Posterior cingulate gyrus (tissue), 11 donors: ENCODE measurements around the gene HDAC7.

Experiments
- DNase-seq, 10 donors: peaks; one replicate each; pipeline versions ENCODE4 v3.0.0 to v3.0.0-alpha.2; 2020 to 2021; ENCODE audit warnings: mixed read lengths in 3 of 10
- intact Hi-C: fragments of 100-400 bp; cut with DNase I; formaldehyde crosslinking; loops from one replicate; pipeline ENCODE4 v1.15.1; 2023

The HDAC7 gene

DNA sequence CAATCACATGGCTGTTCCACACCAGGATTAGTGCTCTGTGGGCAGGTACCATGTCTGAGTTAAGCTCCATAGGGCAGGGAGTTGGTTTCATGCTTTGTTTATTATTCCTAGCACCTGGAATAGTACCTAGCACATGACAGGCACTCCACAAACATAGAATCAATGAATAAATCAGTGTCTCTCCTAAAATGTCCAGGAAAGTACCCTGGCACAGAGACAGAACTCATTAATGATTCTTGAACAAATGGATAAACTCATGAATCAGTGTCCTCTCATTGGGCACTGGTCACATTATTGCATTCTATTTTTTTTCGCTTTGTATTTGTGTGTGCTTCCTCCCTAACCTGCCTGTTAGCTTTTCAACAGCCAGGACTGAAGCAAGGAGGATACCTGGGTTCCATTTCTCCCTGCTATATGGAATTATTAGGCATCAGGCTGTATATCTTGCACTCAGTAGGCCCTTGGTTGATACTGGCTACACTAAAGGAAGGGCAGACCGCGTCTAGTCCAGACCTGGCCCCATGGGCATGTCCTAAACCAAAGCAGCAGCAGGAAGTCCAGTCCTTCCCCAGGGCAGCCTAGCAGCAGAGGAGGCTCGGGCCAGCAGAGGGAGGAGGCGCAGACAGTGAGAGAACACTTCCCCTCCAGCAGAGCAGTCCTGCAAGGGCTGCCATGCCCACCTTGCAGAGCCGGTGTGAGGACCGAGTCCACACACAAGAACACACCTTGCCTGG is 18.4 kb downstream of the HDAC7 start:
- peak in 2 of 10 donors; percentile 75 to 82 for DNase-seq
- intact Hi-C loops, result no loop called here

DNA sequence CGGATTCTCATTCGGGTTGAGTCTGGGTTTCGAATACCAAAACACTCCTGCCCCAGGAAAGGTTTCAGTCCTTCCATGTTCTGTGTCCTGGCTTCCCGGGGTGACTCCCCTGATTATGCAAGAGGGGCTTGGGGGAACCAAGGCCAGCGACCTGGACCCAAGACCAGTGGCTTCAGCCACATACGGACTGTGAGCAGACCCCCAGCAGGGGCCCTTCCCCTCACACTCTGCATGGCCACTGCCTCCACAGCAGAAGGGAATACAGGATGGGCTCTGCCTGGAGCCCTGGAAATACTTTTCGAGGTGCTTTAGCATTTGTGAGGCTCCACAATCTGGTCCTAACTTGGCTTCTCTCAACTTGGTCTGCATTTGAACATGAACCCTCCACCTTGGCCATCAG is 19.1 kb downstream of the HDAC7 start:
- intact Hi-C loops, result no loop called here
- DNase-seq, result peak in 1 of 10 donors; percentile 59

DNA sequence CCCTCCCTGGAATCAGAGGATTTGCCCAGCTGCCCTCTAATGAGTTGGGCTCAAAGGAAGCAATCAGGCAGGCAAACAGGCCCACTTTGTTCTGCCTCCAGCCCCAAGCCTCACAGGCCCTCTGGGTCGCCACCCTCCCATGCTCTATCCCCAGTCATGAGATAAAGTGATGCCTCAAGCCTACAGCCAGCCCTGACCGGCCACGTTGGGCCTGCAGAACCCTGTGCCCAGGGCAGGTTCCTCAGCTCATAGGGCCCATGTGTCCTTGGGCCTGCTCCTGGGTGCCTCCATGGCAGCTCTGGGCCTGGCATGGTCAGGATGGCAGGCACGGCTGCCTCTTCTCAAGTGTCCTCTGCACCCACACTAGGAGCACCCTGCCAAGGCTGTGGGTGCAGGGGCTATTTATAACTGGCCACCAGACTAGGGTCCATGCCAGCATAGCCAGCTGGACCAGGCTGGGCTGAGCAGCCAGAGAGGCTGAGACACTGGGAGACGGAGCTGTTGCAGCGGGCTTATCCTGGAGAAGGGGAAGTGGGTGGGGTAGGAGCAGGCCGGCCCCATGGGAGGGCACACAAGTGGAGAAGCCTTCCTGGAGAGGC is 20.2 kb downstream of the HDAC7 start:
- intact Hi-C loops, result no loop called here
- DNase-seq, result peak in 8 of 10 donors; percentile 50 to 96 (median 60)

DNA sequence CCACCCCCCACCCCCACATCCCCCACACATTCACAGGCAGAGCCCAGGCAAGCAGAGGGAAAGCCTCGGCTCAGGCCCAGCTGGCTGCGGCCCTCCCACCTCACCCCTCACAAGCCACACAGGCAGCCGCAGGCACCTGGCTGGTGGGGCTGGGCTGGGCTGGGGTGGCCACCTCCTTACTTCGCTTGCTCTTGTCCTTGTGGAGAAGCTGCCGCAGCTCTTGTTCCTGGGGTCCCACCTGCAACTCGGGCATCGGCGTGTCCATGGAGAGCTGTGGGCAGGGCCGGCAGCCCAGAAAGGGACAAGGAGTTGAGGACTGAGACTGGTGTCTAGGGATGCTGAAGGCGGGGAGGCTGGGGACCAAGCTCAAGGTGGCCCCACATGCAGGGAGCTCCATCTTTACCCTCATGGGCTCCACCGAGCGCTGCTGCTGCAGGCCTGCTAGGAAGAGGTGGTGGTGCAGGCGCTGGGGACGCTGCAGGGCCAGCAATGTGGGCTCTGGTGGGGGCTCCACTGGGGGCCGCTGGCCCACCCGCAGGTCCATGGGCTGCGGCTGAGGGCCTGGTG is 21.2 kb downstream of the HDAC7 start:
- no peak for DNase-seq

DNA sequence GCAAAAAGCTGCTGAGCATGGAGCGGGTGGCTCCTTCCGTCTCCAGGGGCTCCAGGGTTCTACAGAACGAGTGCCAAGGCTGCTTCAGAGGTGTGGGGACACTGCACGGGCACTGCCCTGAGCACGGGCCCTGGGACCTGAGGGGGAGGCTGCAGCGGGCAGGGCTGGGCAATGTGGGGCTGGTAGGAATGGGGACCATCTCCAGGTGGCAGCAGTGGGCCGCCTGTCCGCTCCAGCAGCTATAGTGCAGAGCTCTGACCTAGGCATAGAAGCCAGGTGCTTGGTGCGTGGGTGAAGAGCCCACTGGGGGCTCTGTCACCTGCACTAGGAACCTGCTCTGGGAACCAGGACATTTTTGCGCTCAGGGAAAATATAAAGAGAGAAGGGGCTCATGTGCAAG is 22.3 kb downstream of the HDAC7 start:
- DNase-seq, result peak in 4 of 10 donors; percentile 53 to 80 (median 61)
- intact Hi-C loops, result loop anchor here (2.0 kb wide), 1 partner anchor 41 kb away; no protein-coding TSS in a partner anchor

More for the DNA sequence above, 21.2 kb downstream of the HDAC7 start:
- intact Hi-C loops, result no loop called here

DNA sequence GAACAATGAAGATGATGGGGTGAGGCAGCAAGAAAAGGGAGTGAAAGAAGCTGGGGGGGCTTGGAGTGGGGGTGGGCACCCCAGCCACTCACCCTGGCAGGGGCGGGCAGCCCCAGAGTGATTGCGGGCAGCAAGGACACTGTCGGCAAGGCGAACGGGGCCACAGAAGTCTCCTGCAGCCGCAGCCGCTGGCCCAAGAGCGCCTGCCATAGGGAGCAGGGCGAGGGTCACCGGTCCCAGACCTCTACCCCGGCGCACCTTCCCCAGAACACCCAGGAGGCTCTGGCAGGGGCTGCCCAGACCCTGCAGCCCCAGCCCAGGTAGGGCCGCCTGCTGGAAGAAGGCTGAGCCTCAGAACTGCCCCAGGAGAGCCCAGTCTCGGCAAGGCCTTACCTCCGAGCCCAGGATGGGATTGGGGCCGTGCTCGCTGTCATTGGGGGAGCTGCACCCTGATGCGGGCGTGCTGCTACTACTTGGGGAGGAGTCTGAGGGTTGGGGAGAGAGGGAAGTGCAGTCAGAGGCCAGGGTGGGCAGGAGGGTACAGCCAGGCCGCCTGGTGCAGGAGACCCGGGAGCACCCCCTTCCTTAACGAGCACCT is 23.8 kb downstream of the HDAC7 start:
- intact Hi-C loops, result loop anchor here (2.0 kb wide), 1 partner anchor 43 kb away; no protein-coding TSS in a partner anchor
- peak in 2 of 10 donors; percentile 64 to 73 for DNase-seq

DNA sequence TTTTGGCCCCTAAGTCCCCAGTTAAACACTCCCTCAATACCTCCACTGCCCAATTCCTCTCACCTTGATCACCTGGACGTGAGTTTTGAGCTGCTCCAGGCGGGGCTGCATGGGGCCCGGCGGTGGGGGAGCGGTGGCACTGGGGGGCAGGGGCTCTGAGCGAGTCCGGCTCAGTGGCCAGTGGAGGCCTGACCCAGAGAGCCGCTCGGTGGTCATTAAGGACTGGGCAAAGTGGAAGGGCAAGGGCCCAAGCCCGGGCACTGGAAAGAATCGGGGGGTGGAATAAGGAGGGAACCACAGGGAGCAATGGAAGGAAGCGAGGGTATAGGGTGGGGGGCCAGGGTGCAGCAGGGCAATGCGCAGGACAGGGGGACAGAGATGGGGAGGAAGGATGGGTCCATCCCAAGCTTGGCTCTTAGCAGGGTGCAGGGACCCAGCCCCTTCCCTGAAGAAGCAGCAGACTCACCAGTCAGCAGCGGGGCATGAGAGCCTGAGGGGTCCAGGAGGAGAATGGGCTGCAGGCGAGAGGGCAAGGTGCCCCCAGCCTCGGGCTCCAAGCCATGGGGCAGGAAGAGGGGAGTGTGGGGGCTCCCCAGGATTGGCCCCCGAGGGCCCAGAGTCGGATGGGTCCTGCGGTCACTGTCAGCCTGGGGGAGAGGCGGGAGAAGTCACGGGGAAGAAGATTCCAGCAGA is 24.4 kb downstream of the HDAC7 start:
- intact Hi-C loops, result no loop called here

DNA sequence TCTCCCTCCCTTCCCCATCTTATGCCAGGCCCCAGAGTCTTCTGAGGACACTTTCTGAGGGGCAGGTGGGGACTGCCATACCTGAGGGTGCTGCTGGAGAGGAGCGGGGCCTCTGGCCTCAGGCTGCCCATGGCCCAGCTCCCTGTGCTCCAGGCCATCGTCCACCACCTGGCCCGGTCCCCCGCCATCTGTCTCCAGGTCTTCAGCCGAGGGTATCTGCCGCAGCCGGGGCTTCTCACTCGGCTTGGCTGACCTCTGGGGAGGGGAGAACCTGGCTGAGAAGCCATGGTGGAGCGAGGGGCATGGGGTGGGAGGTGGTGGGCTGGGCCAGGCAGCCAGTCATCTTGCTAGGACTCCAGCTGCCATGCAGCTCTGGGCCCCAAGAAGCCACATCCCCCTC is 25.0 kb downstream of the HDAC7 start:
- intact Hi-C loops, result no loop called here
- peak in 2 of 10 donors; percentile 18 to 79 for DNase-seq

More for the DNA sequence above, 24.4 kb downstream of the HDAC7 start:
- no peak for DNase-seq

DNA sequence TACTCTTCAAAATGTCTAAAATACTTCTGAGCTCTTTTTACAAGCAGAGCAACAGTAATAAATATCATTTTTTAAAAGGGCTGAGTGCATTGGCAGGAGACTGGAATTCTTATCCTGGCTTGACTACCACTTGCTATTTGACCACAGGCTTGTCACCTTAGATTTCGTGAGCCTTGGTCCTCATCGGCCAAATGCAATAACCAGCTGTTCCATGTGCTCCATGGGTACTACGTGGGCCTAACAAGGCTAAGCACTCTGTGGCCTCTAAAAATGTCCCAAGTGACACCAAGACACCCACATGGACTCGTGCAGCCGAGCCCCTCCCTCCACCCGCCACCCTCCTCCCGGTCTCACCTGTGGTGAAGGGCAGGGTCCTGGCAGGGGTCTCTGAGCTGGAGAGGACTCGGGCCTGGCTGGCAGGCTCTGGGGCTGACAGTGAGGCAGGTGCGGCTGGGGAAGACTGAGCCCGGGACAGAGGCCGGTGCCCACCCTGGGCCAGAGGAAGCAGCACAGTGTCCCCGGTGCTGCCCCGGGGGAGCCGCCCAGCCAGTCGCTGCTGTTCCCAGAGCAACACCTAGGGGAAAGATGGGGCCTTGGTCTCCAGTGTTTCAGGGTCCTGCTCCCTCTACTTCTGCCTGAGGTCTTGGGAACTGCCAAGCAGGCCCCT is 26.6 kb downstream of the HDAC7 start:
- peak in 3 of 10 donors; percentile 19 to 49 (median 40) for DNase-seq

DNA sequence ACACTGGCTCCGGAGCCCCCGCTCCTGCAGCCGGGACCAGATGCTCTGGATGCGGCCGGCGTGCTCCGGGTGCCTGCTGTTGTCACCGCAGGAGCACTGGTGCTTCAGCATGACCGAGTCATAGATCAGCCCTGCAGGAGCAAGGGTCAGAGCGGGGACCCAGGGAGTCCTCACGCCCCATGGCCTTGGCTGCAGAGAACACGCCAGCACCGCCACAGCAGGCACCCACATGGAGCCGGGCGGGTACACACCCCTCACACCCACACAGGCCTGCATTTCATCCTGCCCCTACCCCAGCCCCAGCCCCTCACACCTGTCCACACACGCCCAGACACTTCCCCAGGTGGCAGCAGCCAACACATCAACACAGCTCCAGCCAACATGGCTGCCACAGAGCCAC is 27.8 kb downstream of the HDAC7 start:
- DNase-seq, result peak in 3 of 10 donors; percentile 28 to 79 (median 37)
- intact Hi-C loops, result no loop called here

More for the DNA sequence above, 26.6 kb downstream of the HDAC7 start:
- intact Hi-C loops, result no loop called here

DNA sequence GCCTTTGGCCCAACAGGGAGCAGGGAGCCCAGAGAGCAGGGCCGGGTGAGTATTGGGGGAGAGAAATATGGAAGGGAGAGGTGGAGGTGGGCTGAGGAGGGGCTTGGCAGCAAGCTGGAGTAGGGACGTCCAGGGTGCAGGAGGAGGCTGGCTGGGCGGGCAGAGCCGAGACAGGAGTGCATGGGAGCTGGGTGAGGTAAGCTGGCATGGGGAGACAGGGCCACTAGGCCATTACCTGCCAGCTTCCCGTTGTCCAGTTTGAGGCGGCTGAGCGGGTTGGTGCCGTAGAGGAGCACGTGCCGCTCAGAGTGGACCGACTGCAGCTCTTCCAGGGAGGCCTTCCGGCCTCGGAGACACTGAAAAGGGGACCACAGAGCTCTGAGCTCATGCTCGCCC is 28.4 kb downstream of the HDAC7 start:
- intact Hi-C loops, result no loop called here

DNA sequence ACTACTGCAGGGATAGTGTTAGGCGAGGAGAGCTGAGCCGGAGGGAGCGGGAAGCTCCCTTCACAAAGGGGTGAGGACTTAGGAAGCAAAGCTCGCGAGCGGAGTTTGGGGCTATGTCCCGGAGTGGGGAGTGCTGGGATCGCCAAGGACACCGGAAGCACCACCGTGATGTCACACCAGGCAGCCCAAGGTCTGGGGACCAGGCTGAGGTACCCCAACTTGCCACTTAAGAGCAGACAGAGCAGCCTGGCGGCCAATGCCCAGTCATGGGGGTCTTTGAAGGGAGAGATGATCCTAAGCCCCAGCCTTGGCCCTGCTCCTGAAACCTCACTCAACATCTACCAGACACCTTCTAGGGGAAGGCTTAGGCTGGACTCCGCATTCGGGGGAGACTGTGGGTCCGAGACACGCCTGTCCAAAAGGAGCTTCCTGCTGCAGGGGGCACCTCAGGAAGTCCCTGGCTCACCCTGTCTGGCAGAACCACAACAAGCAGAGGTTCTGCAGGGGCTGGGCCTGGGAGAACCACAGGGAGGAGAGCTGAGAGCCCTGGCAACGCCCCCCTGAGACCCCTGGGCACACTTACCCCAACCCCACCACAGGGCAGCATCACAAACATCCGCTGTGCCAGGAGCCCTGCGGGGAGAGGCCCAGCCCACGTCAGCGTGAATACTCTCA is 28.9 kb downstream of the HDAC7 start:
- intact Hi-C loops, result no loop called here
- peak in 3 of 10 donors; percentile 21 to 64 (median 50) for DNase-seq

More for the DNA sequence above, 28.4 kb downstream of the HDAC7 start:
- peak in 2 of 10 donors; percentile 22 to 54 for DNase-seq

DNA sequence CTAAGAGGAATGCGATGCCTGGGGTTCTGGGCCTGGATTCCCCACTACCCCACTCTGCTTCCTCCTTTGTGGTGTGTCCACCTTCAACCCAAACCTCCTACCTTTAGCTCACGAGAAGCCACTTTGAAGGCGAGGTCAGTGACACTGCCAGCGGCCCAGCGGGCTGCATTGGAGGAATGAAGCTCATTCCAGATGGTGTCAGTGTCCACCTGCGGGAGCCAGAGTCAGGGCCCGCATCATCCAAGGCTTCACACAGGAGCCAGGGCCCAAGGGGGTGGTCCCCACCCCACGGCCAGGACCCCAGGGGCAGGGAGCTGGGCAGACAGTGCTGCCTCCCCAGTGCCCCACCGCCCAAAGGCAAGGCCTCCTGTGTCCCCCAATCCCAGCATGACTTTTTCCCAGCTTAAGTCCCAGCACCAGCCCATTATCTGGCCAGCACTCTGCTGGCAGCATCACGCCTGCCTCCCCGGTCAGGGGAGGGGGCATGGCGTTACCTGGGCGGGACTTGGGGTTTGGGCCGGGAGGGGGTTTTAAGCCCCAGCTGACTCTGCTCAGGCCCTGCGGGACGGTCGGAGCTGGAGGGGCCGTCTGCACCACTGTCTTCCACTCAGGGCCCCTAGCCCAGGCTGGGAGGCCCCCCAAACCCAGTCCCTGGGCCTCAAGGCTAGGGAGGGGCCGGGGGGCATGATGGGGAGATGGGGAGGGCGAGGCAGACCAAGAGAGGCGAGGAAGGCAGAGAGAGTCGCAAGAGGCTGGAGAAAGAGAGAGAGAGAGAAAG is 29.8 kb downstream of the HDAC7 start:
- intact Hi-C loops, result no loop called here
- DNase-seq, result peak in 4 of 10 donors; percentile 1 to 63 (median 26)

DNA sequence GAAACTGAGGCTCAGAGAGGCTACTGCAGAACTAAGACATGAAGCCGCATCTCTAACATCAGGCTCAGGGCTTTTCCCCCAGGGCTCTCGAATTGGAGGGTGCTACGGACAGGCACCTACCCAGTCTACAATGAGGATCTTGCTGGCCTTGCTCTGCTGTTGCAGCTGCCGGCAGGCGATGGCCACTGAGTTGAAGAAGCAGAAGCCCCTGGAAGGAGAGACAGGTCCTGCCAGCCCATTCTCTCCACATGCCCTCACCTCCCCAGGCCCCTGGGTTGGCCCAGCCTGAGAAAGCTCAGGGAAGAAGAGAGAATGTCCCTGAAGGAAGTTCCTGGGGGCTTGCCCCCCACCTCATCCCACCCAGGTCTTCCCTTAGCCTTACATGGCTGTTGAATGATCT is 30.6 kb downstream of the HDAC7 start:
- peak in 2 of 10 donors; percentile 57 to 64 for DNase-seq
- intact Hi-C loops, result no loop called here

DNA sequence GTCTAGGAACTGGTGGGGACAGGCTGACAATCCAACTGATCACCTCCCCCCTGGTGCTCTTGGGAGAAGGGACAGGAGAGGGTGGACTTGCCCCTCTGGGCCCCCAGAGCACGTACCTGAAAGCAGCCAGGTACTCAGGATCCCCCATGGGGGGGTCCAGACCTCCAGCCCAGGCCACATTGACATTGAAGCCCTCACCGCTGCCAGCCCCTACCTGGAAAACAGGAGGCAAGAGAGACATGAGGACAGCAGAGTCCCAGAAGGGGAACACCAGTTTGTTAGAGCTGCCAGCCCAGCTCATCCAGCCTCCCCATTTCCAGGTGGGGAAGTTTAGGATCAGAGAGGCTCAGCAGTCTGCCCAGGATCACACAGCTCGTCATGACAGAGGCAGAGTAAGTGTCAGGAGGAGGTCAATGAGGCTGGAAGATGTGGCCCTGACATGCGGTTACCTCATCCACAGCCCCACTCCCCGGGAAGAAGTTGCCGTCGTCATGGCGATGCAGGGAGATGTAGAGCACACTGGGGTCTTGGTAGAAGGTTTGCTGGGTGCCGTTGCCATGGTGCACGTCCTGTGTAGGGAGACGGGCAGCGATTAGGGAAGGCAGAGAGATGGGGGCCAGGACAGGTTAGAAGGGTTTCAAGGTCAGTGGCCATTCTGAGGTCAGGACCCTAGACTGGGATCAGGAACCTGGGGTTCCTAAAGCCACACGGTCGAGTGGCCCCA is 31.9 kb downstream of the HDAC7 start:
- peak in 3 of 10 donors; percentile 5 to 65 (median 64) for DNase-seq
- intact Hi-C loops, result no loop called here

DNA sequence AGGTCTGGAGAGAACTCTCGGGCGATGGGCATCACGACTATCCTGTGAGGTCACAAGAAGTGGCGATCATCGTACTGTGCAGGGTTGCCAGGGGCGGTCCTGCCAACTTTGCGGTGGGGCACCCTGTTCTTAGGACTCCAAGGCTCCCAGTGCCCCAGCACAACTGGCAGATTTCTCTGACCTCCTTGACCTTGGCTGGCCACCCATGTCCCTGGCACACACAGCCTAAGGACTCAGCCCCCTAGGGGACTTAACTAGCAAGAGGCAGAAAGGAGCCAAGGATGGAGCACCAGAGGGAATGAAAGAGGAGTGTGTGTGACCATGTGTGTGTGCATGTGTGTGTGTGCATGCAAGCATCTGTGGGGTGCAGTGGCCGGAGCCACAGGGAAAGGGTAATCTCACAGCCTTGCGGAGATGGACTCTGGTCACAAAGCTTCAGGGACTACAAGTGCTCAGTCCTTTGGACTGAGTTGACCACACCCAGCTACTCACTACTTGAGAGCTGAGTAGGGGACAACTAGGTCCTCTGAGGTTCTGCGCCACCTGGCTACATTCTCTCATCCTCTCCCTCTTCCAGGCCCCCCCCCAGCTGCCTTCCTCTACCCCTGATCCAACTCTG is 32.9 kb downstream of the HDAC7 start:
- DNase-seq, result peak in 4 of 10 donors; percentile 3 to 59 (median 12)
- intact Hi-C loops, result no loop called here
